Femur (tissue), 1 donor: ENCODE data around the gene MS4A12.
"Not testable (repeated sequence)": the region's sequence is repeated elsewhere in the genome, so short reads cannot be mapped to it uniquely, and the experiment has no call there.

Experiments used
- DNase-seq: peaks from one replicate; pipeline ENCODE4 v3.0.0-alpha.2; 2017

MS4A12 gene

DNA sequence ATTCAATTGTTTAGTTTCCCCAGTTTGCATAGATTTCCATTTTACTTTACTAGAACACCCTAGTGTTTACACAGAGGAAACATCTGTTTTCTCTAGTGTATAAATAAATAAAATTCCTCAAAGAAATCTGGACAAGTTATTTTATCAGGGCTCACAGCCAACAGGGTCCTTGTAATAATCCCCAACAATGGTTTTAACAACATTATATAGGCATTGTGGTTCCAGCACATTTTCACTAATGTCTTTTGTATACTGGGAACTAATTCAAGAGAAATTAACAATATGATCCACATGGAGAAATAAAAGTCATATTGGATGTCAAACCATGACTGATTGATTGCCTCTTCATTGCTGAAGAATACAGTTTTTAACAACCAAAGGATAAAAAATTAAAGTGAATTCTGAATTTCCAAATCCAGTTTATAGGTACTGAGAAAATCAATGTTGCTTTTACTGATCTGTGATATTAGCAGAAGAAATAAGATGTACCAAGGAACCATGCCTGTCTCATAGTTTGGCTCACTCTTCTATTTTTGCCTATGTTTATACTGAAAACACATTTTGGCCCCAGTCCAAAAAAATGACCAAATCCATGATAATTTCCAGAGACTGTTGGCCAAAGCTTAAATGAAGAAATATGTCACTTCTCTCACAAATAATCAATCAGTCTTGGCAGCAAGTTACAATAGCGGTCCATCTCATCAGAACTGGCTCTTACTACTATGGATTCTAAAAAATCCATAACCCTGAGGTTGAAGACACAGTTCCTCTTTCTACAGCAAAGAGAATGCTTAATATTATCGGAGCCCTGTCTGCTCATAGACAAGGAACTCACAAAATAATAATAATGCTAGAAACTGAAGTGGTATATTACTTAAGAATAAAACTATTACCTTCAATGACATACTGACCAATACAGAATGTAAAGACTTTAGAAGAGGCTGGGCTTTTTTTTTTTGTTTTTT is 21.2 kb downstream of the MS4A12 start:
- DNase-seq, result no peak

DNA sequence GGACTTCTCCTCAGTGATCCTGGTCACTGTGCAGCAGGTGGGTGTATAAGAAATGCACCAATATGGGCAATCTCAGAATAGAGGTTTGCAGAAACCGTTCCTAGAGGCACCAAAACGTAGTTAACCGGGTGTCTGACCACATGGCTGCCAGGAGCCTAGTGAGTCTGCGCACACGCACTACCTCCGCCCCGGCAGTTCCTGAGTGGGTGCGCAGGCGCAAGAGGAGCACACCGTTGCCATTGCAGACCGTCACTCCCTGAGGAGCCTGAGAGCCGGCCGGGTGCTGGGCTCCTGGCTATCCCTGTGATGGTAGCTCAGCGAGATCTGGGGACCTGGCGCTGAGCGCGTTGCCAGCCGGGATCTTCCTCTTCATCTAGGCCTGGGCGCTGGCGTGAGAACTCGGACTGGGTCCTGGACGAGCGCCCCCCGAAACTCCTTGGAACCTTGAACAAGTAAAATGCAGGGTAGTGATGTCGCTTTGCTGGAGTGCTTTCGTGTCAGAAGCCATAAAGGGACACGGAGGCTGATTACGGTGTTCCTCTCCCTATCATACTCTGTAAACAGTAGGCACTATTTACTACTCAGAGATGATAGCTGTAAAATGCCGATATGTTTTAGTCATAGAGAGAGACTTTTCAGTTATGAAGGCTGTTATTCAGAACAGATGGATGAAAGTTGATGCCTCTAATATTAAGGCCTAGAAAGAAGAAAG is 22.7 kb downstream of the MS4A12 start, which contains the start of gene MS4A13:
TSS of gene MS4A13 (plus strand) at position 249 of the 712 bp plus-strand sequence. CDS start 2,692 bp downstream, outside the sequence.
- no peak for DNase-seq

DNA sequence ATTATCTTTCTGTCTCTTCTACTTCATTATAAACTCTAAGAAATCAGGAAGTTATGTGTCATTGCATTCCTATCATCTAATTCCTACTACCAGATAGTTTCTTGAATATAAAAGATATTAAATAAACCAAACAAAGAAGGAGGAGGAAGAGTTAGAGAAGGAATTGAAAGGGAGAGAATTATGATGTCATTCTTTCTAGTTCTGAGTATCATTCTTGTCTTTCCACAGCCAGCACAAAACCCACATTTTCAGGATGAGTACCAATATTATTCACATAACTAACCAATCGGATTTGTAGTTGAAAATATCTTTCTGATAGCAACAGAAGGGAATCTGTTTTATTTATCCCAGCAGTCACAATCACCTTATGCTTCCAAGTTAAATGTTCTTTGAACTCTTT is 35.9 kb downstream of the MS4A12 start:
- DNase-seq, result no peak

DNA sequence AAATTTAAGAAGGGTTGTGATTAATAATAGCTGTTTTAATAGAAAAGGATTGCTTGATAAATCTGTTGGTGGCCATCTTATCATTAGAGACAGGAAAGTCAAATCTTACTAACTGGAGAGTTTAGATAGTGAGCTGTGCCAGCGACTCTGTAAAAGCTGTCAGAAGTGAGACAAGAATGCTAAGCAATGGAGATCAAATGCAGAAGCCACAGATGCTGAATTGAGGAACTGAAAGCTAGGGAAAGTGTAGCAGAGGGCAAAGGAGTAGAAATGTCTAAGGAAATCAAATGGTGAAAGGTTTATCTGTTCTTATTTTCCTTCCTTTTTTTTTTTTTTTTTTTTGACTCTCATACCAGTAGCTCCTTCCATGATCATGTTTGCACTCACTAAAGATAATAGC is 36.4 kb downstream of the MS4A12 start:
- no peak for DNase-seq

DNA sequence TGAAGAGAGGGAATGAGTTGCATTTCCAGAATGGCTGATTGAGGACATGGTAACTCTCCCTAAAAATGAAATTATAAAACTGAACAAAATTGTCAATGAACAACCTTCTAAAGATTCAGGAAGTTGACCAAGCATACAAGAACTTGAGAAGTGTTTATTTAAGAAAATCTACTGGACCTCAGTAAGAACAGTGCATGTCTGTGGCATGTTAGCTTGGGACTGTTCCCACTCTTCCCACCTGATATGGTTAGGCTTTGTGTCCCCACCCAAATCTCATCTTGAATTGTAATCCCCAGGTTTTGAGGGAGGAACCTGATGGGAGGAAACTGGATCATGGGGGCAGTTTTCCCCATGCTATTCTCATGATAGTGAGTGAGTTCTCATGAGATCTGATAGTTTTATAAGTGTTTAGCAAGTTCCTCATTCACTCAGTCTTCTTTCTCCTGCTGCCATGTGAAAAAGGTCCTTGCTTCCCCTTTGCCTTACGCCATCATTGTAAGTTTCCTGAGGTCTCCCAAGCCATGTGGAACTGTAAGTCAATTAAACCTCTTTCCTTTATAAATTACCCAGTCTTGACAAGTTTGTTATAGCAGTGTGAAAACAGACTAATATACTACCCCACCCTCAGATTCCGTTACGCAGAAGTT is 38.0 kb downstream of the MS4A12 start:
- DNase-seq, result no peak

DNA sequence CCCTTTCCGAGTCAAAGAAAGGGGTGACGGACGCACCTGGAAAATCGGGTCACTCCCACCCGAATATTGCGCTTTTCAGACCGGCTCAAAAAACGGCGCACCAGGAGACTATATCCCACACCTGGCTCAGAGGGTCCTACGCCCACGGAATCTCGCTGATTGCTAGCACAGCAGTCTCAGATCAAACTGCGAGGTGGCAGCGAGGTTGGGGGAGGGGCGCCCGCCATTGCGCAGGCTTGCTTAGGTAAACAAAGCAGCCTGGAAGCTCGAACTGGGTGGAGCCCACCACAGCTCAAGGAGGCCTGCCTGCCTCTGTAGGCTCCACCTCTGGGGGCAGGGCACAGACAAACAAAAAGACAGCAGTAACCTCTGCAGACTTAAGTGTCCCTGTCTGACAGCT is 39.8 kb downstream of the MS4A12 start:
- DNase-seq, result not testable (repeated sequence)

DNA sequence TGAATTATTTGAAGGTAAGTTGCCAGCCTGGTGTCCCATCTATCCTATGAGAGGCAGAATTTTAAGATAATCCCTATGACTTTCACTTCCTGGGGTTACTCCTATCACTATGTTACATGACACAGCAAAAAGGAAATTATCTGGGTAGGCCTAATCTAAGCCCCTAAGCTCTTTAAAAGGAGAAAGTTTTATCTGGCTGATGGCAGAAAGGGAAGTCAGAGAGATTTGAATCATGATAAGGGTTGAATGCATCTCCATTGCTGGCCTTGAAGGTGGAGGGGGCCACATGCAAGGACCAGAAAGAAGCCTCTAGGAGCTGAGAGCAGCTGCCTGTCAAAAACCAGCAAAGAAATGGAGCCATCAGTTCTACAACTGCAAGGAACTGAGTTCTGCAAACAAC is 46.0 kb downstream of the MS4A12 start:
- DNase-seq, result not testable (repeated sequence)

DNA sequence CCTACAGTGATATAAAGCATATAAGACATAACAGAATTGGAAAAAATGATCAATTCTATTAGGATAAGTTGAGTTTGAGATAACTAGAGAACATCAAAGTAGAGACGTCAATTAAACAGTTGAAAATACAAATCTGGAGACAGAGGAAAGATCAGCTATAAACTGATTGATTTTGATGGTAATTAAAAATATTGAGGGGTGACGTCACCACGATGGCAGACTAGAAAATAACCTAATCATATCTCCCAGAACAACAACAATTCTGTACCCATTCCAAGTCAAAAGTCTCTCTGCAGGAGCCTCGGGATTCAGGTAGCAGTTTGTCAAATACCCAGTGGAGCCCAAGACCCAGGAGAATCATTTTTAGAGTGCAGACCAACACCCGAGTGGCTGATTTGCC is 51.5 kb downstream of the MS4A12 start:
- no peak for DNase-seq
